ENCODE data around the gene RNGTT. TPM values are rescaled to one million over a fixed set of nuclear protein-coding genes. Genes with fewer than 3 reads are reported as not detected.
"Not testable (repeated sequence)": the region's sequence is repeated elsewhere in the genome, so short reads cannot be mapped to it uniquely, and the experiment has no call there.

The RNGTT gene
- total and polyA plus RNA-seq, 7 donors: 3.0 to 14.7 (median 10.0) TPM

DNA sequence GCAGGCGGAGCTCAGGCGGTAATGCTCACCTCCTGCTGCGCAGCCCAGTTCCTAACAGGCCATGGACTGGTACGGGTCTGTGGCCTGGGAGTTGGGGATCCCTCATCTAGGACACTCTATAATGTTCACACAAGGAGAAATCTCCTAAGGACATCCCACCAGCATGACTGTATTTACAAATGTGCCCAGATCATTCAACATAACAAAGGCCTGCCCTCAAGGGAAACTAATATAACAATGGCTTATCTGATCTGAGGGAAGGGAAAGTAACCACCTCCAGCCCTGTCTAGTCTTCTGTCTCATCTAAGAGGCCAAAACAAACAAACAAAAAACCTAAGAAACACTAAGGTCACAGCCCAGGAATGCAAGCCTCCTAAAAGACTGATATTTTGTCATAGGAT is 232.8 kb downstream of the RNGTT start:
- intact Hi-C loops (cut with DNase I): no loop called here
- Histone ChIP-seq H3K27ac (no peak overlapping the region), H3K27me3 (no peaks in the 10 kb centered on the region), H3K4me3 (no peak overlapping the region), H3K9me3 (no peaks in the 10 kb centered on the region), H3K4me1 (no peaks in the 10 kb centered on the region), H3K36me3 (no peaks in the 10 kb centered on the region)
- no peak for DNase-seq
- TF ChIP-seq POLR2AphosphoS5 (IDR thresholded peaks at IDR 0.05): no peak
- TF ChIP-seq, protein P1, sequence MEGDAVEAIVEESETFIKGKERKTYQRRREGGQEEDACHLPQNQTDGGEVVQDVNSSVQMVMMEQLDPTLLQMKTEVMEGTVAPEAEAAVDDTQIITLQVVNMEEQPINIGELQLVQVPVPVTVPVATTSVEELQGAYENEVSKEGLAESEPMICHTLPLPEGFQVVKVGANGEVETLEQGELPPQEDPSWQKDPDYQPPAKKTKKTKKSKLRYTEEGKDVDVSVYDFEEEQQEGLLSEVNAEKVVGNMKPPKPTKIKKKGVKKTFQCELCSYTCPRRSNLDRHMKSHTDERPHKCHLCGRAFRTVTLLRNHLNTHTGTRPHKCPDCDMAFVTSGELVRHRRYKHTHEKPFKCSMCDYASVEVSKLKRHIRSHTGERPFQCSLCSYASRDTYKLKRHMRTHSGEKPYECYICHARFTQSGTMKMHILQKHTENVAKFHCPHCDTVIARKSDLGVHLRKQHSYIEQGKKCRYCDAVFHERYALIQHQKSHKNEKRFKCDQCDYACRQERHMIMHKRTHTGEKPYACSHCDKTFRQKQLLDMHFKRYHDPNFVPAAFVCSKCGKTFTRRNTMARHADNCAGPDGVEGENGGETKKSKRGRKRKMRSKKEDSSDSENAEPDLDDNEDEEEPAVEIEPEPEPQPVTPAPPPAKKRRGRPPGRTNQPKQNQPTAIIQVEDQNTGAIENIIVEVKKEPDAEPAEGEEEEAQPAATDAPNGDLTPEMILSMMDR (IDR thresholded peaks at IDR 0.05): no peak
- no peak for TF ChIP-seq EP300 (IDR thresholded peaks at IDR 0.05)
- no peak for TF ChIP-seq POLR2A (IDR thresholded peaks at IDR 0.05)
- WGBS, 2 donors: 96 to 97% methylated on average over 4 of the region's 4 CpGs

DNA sequence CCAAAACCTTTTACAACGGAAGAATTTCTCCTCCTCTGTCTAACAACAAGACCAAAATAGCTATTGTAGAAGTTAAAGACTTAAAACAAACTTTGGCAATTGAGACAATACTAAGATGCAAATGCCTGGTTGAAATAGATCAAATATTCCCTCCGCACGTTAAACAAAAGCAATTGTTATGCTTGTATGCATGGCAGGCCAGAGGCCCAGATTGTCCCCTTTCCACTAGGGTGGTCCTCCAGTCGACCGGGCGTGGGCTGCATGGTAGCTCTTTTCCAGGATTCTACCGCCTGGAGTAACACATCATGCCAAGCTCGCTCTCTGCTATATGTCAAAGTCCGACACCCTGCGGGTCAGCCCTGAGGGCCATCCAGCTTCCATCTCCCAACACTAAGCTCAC is 234.7 kb downstream of the RNGTT start:
- Histone ChIP-seq H3K36me3 (no peaks in the 10 kb centered on the region), H3K27ac (no peak overlapping the region)
- intact Hi-C loops (cut with DNase I): no loop called here

DNA sequence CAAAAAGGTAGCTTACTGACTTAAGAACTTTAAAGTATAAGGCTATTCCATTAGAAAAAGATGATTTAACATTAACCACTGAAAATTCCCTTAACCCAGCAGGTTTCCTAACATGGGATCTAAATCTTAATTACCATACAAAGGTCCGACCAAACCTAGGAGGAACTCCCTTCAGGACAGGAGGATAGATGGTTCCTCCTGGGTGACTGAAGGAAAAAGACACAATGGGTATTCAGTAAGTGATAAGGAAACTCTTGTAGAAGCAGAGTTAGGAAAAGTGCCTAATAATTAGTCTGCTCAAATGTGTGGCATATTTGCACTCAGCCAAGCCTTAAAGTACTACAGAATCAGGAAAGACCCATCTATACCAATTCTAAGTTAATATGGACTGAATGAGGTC is 237.0 kb downstream of the RNGTT start:
- H3K4me1 ChIP-seq; DNase-seq; H3K4me3 ChIP-seq; H3K9me3 ChIP-seq; H3K27ac ChIP-seq; H3K27me3 ChIP-seq; H3K36me3 ChIP-seq; intact Hi-C loops (cut with DNase I): not testable (repeated sequence)
- 94 to 95% methylated on average over 1 of the region's 1 CpG for WGBS, 2 donors

More for the DNA sequence above, 234.7 kb downstream of the RNGTT start:
- DNase-seq: no peak
- H3K9me3 ChIP-seq: no peaks in the 10 kb centered on the region
- no peaks in the 10 kb centered on the region for H3K27me3 ChIP-seq
- WGBS, 2 donors: 89 to 90% methylated on average over 10 of the region's 10 CpGs
- TF ChIP-seq EP300 (IDR thresholded peaks at IDR 0.05) (no peak), POLR2A (IDR thresholded peaks at IDR 0.05) (no peak), POLR2AphosphoS5 (IDR thresholded peaks at IDR 0.05) (no peak)
- TF ChIP-seq, protein P1 (IDR thresholded peaks at IDR 0.05): no peak
- no peaks in the 10 kb centered on the region for H3K4me1 ChIP-seq
- H3K4me3 ChIP-seq: no peak overlapping the region

DNA sequence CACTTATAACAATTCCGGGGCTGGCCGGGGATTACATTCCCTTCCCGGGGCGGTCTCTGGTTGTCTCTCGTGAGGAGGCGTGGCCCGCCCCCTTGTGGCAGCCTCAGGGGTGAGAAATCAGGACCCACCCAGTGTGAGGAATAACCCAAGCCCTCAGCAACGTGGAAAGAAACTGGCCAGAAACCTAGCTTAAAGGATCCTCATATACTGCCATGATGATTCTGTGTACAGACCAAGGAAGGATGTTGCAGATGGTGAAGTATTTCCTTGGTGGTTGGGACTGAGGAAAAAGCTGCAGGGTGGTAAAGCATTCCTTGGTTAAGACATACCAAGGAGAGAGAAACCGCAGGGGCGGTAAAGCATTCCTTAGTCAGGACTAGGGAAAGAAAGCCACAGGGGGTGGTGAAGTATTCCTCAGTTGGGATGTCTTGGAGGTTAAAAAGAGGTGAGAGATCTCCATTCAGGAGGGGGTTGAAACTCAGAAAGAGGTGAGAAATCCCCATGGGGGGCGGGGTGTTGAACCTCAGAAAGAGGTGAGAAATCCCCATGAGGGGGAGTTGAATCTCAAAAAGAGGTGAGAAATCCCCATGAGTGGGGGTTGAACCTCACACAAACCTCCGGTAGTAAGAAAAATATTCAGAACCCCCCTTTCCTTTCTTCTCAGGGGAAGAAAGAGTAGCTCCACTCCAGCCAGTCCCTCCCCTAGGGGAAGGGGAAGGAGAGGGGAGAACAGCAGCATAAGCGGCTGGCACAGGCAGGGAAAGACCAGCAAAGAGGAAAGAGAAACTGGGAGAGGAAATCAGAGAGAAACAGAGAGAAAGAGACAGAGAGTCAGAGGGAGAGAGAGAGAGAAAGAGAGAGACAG is 238.1 kb downstream of the RNGTT start:
- H3K36me3 ChIP-seq: no peaks in the 10 kb centered on the region
- no peak for TF ChIP-seq POLR2A (IDR thresholded peaks at IDR 0.05)
- TF ChIP-seq, protein P1 (IDR thresholded peaks at IDR 0.05): peak in 1 of 4 experiments; percentile 23
- no peak overlapping the region for H3K4me3 ChIP-seq
- no peaks in the 10 kb centered on the region for H3K4me1 ChIP-seq
- no peaks in the 10 kb centered on the region for H3K27me3 ChIP-seq
- no peak overlapping the region for H3K27ac ChIP-seq
- WGBS, 2 donors: 84 to 94% methylated on average over 13 of the region's 13 CpGs
- intact Hi-C loops (cut with DNase I): no loop called here
- DNase-seq: no peak
- H3K9me3 ChIP-seq: no peaks in the 10 kb centered on the region

DNA sequence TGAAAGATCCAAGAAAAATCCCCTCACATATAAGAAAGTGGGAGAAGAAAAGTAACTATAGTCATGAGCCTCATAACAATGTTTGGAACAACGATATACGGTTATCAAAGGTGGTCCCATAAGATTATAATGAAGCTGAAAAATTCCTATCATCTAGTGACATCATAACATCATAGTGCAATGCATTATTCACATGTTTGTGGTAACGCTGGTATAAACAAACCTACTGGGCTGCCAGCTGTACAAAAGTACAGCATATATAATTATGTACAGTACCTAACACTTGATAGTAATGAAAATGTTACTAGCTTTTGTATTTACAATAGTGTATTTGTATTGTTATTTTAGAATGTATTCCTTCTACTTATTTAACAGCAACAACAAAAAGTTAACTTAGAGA is 240.7 kb downstream of the RNGTT start:
- intact Hi-C loops (cut with DNase I): no loop called here
- no peaks in the 10 kb centered on the region for H3K9me3 ChIP-seq
- H3K4me1 ChIP-seq: no peaks in the 10 kb centered on the region
- TF ChIP-seq POLR2AphosphoS5 (IDR thresholded peaks at IDR 0.05) (no peak), EP300 (IDR thresholded peaks at IDR 0.05) (no peak), POLR2A (IDR thresholded peaks at IDR 0.05) (no peak)
- TF ChIP-seq, protein P1 (IDR thresholded peaks at IDR 0.05): no peak
- WGBS, 2 donors: 96 to 98% methylated on average over 3 of the region's 3 CpGs
- no peaks in the 10 kb centered on the region for H3K27me3 ChIP-seq
- H3K4me3 ChIP-seq: no peak overlapping the region
- no peak for DNase-seq
- H3K27ac ChIP-seq: no peak overlapping the region
- no peaks in the 10 kb centered on the region for H3K36me3 ChIP-seq

DNA sequence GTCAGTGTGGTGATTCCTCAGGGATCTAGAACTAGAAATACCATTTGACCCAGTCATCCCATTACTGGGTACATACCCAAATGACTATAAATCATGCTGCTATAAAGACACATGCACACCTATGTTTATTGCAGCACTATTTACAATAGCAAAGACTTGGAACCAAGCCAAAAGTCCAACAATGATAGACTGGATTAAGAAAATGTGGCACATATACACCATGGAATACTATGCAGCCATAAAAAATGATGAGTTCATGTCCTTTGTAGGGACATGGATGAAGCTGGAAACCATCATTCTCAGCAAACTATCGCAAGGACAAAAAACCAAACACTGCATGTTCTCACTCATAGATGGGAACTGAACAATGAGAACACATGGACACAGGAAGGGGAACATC is 247.0 kb downstream of the RNGTT start:
- H3K27me3 ChIP-seq; H3K4me3 ChIP-seq; H3K9me3 ChIP-seq; intact Hi-C loops (cut with DNase I); H3K36me3 ChIP-seq; DNase-seq; H3K4me1 ChIP-seq; H3K27ac ChIP-seq: not testable (repeated sequence)
- no CpG with 5 or more reads among the region's 1 CpG for WGBS, 2 donors
